GM12873 (cell line): ENCODE results near the gene EIF2B5.

Source experiments
- TF ChIP-seq, protein P1 (sequence below): IDR thresholded peaks from 2 replicates; pipeline ENCODE4 v1.5.1; 2012; ENCODE audit warnings: low read depth, mild to moderate bottlenecking, moderate library complexity, low read length, control low read depth; ENCODE audit not compliant: insufficient read depth; ENCODE audit errors: missing control alignments

Gene EIF2B5

DNA sequence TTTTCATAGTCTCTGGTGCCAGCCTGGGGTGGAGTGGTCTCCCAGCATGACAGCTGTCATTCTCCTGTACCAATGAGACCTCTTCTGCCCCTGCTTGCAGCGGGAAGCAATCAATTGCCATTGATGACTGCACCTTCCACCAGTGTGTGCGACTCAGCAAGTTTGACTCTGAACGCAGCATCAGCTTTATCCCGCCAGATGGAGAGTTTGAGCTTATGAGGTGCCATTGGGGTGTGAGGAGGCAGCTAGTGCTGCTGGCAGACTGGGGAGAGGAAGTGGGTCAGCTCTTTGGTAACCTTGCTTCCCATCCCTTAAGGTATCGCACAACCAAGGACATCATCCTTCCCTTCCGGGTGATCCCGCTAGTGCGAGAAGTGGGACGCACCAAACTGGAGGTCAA is 46.4 kb downstream of the EIF2B5 start:
- TF ChIP-seq, protein P1, sequence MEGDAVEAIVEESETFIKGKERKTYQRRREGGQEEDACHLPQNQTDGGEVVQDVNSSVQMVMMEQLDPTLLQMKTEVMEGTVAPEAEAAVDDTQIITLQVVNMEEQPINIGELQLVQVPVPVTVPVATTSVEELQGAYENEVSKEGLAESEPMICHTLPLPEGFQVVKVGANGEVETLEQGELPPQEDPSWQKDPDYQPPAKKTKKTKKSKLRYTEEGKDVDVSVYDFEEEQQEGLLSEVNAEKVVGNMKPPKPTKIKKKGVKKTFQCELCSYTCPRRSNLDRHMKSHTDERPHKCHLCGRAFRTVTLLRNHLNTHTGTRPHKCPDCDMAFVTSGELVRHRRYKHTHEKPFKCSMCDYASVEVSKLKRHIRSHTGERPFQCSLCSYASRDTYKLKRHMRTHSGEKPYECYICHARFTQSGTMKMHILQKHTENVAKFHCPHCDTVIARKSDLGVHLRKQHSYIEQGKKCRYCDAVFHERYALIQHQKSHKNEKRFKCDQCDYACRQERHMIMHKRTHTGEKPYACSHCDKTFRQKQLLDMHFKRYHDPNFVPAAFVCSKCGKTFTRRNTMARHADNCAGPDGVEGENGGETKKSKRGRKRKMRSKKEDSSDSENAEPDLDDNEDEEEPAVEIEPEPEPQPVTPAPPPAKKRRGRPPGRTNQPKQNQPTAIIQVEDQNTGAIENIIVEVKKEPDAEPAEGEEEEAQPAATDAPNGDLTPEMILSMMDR, result no peak

DNA sequence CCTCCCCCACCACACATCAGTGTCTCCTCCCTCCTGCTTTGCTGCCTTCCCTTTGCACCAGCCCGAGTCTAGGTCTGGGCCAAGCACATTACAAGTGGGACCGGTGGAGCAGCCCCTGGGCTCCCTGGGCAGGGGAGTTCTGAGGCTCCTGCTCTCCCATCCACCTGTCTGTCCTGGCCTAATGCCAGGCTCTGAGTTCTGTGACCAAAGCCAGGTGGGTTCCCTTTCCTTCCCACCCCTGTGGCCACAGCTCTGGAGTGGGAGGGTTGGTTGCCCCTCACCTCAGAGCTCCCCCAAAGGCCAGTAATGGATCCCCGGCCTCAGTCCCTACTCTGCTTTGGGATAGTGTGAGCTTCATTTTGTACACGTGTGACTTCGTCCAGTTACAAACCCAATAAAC is 48.5 kb downstream of the EIF2B5 start:
- TF ChIP-seq, protein P1, result no peak

DNA sequence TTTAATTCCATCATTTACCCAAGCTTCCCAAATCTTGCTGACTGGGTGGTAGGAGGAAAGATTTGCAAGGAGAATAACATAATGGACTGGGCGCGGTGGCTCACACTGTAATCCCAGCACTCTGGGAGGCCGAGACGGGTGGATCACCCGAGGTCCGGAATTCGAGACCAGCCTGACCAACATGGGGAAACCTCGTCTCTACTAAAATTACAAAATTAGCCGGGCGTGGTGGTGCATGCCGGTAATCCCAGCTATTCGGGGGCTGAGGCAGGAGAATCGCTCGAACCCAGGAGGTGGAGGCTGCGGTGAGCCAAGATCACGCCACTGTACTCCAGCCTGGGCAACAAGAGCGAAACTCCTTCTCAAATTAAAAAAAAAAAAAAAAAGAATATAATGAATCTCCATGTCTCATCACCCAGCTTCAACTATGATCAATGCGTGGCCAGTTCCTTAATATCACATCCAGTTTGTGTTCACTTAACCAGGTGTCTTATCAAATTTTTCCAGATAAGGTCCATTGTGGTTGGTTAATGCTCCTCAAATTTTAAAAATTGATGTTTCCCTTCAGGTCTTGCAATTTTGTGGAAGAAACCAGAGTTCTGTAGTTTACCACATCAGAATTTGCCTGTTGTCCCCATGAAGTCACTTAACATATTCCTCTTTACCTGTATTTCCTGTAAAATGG is 49.5 kb downstream of the EIF2B5 start:
- TF ChIP-seq, protein P1, result no peak

DNA sequence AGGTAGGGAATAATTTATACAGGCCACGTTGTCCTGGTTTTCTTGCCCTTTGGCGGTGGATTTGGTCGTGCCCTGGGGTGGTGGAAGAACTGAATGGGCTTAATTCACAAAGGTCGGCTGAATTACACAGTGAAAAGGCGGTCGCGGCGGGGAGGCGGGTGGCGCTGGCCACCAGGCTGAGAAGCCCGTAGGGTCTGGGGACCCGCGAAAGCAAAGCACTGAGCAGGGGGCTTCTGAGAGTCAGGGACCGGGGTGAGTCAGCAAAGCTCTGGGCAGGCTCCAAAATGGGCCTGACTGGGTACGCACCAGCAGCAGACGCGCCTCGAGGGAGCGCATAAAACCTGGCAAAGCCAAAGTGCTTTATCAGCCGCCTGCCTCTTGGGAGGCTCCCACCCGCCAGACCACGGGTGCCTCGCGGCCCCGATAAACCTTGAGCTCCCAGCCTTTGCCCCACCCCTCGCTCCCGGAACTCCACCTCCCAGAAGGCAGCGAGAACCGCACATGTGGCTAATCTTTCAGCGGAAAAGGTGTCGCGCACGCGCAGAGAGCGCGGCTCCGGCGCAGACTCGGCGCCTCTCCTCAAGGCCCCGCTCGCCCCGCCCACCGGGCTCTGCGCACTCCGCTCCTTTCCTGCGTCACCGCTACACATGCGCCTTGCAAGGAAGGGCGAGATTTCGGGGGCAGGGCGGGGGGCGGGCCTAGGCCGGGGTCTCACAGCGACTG is 50.5 kb downstream of the EIF2B5 start:
- TF ChIP-seq, protein P1, result no peak

DNA sequence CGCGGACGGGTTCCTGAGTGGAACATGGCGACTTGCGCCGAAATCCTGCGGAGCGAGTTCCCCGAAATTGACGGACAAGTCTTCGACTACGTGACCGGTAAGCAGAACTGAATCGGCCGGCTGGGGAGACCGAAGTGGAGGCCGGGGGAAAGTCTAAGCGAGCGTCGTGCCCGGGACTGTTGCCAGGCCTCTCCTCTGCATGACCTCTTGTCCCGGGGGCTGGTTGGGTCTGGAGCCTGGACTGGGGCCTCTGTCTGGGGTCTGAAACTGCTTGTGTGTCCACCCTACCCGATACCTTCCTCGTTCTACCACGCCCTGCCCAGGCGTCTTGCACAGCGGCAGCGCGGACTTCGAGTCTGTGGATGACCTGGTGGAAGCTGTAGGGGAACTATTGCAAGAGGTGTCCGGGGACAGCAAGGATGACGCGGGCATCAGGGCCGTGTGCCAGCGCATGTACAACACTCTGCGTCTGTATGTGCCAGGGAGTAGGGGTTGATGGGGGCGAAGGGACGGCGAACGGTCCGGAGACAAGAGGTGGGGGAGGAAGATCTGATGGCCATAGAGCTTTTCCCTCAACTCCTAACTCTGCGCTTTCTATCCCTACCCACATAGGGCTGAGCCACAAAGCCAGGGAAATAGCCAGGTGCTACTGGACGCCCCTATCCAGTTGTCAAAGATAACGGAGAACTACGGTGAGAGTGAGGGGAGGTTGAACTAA is 51.2 kb downstream of the EIF2B5 start, which contains the start of gene ABCF3:
Gene ABCF3, plus strand, starts transcription at position 16 of the 718 bp plus-strand sequence. Its CDS starts 9 bp downstream, at position 25.
- TF ChIP-seq, protein P1, result no peak

DNA sequence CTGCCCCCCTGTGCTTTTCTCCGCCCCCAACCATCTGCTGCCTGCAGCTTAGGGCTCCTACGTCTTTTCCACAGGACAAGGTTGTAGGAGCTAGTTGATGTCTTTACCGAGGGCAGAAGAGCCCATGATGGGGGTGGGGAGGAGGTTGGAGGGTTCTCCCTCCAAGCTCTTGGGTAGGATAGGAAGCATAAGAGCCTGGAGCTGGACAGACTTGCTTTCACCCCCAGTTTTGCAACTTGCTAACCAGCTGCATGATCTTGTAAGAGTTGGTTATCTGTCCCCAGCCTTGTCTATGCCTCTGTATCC is 51.7 kb downstream of the EIF2B5 start:
- TF ChIP-seq, protein P1, result no peak

DNA sequence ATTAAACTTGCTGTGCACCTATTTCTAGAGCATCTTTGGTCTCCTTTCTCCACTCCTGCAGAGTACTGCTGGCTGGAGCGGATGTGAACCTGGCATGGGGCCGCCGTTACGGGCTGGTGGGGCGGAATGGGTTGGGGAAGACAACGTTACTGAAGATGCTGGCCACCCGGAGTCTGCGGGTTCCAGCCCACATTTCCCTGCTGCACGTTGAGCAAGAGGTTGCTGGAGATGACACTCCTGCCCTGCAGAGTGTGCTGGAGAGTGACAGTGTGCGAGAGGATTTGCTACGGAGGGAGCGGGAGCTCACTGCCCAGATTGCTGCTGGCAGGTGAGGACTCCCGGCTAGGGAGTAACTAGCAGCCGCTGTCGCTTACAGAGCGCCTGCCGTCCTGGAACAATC is 52.9 kb downstream of the EIF2B5 start:
- TF ChIP-seq, protein P1, result no peak
